Measurements from ENCODE around the gene RALB.
"Not testable (repeated sequence)": the region's sequence is repeated elsewhere in the genome, so short reads cannot be mapped to it uniquely, and the experiment has no call there.

Gene RALB

GRCh38 chr2:120299561-120299960, 46.9 kb downstream of the RALB start:
- no peak for DNase-seq

- DNase-seq, result no peak
Observed at GRCh38 chr2:120300385-120300784, 47.7 kb downstream of the RALB start.

DNA sequence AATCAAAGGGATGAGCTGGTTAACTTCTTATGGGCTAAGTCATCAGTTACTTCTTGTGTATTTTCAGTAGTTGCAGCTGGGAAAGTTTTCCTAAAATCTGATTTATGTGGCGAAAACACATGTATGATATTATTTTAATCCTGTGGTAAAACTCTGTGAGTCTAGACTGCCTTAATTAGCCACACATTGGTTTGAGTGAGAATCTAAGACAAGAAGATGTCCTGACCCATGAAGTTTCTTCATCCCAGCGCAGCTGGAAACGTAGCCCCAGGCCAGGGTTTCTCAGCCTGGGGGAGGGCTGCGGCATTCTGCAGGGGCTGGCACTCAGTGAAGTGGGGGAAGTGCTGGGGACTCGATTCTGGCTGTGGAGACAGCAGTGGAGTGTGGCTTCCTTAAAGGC, 48.6 kb downstream of the RALB start:
- no peak for DNase-seq

- DNase-seq, result no peak
Observed at GRCh38 chr2:120302301-120302700, 49.6 kb downstream of the RALB start.

DNA sequence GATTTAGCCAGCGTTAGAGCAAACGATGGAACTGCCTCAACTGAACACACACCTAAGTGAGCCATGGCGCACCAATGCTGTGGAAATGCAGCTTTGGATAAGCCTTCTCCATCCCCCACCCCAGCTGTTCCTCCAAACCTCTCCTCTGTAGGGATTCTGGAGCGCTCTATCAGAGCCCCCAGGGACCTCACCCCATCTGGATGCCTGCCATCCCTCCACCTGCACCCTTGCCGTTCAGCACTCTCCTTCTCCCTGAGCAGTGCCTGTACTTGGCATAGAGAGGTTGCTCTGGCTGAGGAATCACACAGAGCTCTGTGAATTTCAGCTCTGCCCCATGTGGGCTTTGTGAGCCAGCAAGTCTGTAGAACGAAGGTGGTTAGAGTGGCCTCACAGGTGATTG, 50.5 kb downstream of the RALB start:
- DNase-seq, result no peak

DNA sequence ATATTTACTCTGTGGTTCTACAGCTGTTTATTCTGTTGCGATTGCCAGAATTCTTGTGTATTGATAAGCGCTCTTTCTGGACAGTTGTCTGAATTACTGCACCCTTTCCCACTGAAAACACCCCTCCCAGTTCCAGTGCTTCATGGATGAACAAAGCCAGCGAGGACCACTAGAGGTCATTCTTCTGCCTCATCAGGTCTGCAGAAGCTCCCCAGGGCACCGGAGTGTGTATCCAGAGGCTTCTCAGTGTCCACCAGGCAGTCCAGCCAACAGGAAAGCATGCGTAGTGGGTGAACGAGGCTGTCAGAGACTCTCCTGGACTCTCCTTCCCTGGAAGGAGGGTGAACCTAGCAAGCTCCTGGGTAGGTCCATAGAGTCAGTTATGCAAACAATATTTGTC, 52.6 kb downstream of the RALB start:
- DNase-seq, result no peak

DNA sequence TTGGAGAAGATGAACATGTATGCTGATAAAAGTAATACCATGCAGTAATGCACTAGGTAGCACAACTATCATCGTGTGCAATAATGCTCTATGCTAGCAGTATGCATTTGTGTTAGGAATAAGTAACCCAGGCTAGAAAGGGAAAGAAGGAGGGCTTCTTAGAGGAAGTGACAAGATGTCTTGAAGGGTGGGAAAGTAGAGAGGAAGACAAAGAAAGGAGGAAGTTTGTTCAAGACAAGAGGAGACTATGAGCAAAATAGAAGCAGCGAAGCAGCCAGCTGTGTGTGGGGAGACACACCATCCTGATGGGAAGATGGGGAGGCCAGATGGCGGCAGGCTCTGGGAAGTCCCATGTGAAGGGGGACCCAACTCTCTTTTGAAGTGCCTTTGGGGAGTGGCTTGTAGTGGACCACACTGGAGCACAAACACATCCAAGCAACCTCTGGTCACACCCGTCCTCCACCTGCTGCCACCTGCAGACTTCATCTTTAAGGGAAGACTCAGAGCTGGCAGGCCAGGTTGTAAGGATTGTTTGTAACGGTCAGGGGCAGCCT, 53.4 kb downstream of the RALB start:
- peak in 1 of 2 experiments; percentile 4 for DNase-seq

DNA sequence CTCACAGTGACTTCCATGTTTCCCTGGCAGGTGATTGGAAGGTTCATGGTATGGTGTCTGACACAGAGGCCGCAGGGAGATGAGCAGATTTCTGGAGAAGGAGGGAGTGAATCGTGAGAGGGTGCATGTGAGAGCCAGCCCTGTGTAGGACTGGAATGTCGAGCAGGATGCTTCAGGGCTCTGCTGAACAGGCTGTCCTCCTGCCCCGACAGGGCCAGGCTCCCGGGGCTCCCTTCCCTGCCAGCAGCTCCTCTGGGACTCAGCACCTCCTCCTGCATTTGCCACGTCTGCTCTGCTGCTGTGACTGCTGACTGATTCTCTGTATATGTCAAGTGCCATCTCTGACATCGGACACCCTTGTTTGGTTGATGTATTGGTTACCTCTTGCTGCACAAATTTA, 54.8 kb downstream of the RALB start:
- DNase-seq, result no peak

GRCh38 chr2:120308038-120308910, 55.6 kb downstream of the RALB start:
- DNase-seq, result no peak

DNA sequence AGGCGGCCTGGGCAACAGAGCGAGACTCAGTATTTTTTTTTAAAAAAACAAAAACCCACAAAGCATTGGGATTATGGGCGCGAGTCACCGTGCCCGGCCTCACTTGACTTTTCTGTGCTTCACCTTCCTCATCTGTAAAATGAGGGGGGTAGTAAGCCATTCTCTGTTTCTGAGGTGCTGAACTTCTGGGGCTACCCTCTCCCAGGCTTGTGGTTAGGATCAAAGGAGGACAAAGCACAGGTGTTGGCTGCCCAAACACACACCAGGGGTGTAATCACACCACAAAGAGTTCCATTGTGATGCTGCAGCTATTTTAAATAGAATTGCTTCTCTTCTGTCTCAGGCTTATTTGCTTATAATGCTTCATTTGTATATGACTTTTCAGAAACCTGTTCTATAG, 57.5 kb downstream of the RALB start:
- DNase-seq, result no peak

DNA sequence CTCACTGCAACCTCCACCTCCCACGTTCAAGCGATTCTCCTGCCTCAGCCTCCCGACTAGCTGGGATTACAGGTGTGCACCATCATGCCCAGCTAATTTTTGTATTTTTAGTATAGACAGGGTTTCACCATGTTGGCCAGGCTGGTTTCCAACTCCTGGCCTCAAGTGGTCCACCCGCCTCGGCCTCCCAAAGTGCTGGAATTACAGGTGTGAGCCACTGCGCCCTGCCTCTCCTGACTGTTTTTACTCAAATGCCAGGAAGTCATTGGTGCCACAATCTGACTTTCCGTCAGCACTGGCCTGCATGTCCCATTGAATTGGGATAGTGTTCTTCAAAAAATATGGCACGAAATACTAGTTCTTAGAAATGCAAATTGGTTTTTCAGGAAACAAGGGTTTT, 58.2 kb downstream of the RALB start:
- DNase-seq, result not testable (repeated sequence)

- DNase-seq, result no peak
Observed at GRCh38 chr2:120312076-120312475, 59.4 kb downstream of the RALB start.

- peak; percentile 49 to 68 for DNase-seq
Observed at GRCh38 chr2:120312860-120313694, 60.4 kb downstream of the RALB start.

DNA sequence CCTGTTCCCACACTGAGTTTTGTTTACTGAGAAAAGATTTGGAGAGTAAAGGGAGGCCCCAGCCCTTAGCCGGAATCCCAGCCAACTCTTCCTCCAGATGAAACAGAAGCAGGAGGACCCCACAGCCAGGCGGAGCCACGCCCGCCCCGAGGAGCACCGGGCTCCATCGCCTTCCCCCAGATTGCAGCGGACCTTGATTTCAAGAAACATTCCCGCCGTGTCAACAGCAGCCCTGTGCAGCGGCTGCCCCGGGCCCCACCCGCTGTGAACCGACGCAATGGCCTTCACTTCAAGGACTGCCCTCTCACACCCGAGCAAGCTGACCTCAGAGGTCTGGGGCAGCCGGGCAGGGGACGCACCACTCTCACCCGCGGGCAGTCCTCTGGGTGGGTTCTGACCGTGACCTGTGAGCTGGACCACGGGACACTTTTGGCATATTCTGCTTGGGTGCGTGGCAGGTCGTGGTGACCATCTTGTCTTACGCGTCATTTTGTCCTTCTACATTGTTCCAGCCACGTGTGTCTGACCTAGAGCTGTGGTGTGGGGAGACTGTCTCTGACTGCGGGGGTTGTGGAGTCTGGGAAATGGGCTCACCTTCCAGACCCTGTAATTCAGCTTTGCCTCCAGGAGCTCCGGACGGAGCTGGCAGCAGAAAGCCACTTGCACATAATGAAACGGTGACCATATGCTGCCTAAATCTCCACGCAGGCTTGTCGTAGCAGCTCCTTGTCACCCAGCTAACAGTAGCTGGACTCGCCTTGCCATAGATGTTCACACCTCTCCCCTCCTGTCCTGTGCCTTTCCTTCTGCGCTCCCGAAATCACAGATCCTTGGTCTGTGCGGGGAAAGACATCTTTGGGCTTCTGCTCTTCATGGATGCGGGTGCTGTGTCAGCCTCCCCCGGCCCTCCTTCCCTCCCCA, 61.3 kb downstream of the RALB start:
- no peak for DNase-seq

DNA sequence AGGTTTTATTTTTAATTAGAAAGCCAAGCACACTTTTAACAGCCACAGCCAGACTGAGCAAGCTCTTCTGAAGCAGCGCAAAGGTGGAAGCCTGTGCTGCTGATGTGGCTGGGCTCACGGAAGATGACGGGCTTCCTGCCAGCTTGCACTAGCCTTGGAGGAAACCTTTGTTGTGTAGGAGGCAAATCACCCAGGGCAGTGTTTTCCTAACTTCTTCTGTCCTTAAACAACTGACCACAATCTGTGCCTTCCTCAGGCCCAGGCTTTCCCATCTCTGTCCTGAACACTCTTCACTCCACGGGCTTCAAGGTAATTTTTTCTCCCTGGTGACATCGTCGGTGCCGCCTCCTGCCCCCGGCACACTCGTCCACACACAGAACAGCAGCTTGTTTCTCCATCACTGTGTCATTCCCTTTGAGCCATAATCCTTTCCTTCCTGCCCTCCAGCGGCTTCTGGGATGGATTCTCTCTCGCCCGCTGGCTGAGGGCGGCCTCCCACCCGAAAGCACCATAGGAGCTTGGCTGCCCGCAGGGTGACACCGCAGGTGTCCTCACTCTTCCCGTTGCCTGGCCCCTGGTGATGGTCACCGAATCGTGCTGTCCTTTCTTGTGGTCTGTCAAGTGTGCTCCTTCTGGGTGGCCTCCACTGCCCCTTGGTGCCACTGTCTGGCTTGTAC, 62.2 kb downstream of the RALB start:
- no peak for DNase-seq

GRCh38 chr2:120315367-120316033, 62.8 kb downstream of the RALB start:
- no peak for DNase-seq

- DNase-seq, result no peak
Observed at GRCh38 chr2:120316071-120316470, 63.4 kb downstream of the RALB start.

GRCh38 chr2:120316528-120317179, 64.0 kb downstream of the RALB start:
- DNase-seq, result no peak

DNA sequence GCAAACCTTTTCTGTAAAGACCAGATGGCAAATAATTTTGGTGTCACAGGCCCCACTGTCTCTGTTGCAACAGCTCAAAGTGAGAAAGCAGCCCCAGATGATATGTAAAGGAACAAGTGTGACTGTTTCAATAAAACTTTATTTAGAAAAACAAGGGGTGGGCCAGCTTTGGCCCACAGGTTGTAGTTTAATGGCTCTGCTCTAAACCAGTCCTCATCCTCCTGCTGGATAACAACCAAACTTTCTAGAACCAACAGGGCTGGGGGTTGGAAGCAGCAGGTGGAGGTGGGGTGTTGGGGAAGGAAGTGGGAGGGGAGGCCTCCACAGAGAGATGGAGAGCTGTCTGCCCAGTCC, 64.5 kb downstream of the RALB start:
- no peak for DNase-seq

- no peak for DNase-seq
Observed at GRCh38 chr2:120317916-120318315, 65.3 kb downstream of the RALB start.

DNA sequence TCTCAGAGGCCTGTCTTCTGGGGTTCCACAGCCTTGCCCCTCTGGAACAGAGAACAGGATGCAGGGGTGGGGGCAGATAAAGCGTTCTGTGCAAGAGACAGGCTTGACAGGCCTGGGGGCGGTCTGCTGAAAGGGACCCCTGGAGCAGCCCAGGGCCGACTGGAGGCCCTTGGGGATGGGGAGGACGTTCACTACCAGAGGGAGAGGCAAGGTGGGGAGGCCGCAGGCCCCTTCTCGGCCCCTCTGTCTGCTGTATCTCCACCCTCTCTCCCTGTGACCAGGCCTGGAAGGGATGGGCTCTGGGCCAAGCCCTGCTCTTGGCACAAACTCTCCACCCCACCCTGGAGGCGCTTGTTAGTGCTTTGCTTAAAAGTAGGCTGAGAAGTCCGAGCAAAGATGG, 66.0 kb downstream of the RALB start:
- DNase-seq, result no peak

Data from AML-193 (cell line).